ENCODE data around the gene CRB1.

Gene CRB1

DNA sequence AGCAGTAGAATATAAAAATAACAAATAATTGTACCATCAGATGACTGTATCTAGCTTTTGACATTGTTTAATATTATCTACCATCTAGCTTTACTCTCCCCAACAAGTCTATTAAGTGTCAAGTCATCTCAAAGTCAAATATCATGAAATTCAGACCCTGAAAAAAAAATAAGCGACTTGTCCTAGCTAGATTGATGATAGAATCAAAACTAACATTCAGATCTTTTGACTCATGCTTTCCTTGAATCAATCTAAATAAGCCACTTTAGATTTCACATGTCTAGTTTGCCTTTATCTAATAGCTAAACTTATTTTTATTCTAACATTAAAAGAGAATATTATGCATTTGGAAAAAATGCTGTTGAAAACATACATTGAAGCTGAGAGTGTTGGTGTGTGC lies 35.4 kb downstream of the CRB1 start:
- no peak for DNase-seq (ENCODE audit: low read depth in 1 of 2, low spot score in 1 of 2)

DNA sequence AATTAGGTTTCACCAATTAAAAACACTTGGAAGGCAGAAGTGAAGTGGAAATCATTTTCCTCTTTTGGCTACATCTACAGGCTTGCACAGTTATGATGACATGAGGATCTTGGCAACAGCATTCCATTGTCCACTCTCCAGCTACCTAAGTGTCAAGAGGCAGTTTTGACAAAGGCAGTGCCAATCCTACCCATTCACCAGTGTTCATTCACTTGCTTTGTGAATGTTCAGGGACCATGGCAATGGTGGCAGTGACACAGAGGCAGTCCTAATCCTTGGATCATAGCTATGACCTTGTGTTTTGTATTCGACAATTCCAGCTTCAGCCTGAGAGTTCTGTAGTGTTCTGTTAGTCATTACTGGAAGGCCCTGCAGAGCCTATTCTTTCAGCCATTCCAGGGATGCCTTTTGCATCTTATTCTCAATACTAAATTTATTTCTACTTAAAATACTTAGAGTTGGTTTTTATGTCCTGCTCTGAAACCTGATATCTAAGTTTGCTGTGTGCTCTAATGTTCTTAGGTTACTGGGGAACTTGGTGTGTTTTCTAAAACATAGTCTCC lies 36.7 kb downstream of the CRB1 start:
- no peak for DNase-seq (ENCODE audit: low read depth in 1 of 2, low spot score in 1 of 2)

DNA sequence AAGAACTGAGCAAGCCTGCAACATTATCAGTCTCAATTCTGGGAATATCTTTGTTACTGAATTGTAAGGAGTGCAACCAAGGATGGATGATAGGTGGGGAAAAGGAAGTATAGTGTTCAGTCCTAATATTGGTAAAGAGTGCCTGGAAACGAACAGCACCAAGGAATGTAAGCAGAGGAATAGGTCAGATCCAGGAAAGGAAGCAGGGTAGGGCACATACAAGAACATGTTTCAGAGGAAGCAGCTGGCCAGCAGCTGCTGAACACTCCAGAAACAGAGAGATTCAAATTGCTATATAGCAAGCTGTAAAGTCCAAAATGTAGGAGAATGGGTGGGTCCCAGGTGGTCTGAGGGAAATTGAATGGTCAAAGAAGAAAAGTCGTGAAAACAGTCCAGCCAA lies 37.9 kb downstream of the CRB1 start:
- no peak for DNase-seq (ENCODE audit: low read depth in 1 of 2, low spot score in 1 of 2)

DNA sequence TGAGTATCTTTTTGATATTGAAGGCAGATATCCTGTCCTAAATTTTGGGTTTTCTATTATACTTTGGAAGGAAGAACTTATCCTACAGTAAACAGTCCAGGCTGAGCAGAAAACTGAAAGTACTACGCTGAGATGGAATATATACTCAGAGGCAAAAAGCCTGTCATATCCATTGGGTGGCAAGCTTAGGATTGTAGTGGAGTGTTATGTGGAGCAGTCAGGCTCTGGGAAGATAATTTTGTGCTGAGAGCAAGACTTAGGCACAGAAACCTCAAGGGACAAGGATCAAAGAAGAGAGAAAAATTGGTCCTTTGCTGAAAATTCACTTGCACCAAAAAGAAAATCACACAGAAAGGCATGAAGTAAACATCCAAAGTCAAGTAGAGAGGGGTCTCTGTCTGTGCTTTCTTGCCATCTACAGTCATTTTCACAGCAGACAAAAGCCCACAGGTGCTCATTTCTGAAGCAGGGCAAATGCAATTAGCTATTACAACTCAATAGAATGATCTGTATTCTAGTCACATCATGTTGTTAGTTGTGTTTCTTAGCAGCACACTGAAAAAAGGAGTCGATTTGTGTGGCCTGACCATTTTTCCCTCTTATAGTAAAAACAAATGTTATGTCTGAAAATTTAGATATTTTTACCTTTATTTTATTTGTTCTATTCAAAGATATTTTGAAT lies 38.5 kb downstream of the CRB1 start:
- no peak for DNase-seq (ENCODE audit: low read depth in 1 of 2, low spot score in 1 of 2)

DNA sequence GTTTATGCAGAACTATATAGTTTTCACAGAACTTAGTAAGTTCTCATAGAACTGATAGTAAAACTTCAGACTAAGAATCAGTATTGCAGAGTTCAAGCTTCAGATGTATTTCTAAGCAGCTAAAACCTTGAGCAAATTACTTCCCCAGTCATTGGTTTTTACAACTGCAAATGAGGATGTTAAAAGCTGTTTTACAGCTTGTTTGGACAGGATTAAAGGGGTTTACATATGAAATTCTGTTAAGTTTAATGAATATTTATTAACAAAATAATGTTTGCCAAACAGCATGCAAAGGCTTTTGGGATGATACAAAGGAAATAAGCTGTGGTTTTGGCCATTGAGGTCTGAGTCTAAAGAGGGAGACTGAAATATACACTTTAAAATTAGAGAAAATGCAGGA lies 39.1 kb downstream of the CRB1 start:
- no peak for DNase-seq (ENCODE audit: low read depth in 1 of 2, low spot score in 1 of 2)

DNA sequence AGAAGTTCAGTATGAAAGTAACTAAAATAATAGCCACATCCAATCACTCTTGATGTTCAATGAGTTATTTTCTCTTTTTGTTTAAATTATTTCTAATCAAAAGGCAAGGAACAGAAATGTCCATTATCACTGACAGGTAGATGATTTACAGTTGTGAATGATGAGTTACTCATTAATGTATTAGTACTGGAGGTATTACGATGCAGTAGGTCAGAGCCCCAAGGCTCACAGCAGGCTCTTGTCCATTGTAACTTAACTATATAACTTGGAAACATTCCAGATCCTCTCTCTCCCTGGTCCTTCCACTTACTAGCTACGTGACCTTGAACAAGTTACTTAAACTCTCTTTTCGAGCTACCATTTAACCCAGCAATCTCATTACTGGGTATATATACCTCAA lies 39.5 kb downstream of the CRB1 start:
- no peak for DNase-seq (ENCODE audit: low read depth in 1 of 2, low spot score in 1 of 2)

DNA sequence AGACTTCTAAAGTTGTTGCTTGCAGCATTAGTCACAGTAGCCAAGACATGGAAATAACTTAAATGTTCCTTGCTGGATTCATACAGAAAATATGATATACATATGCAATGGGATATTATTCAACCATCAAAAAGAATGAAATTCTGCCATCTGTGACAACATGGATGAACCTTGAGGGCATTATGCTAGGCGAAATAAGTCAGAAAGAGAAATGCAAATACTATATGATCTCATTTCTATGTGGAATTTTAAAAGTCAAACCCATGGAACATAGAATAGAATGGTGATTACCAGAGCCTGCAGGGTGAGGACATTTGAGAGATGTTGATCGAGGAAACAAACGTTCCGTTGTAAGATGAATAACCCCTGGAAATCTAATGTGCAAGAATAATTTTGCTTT lies 43.0 kb downstream of the CRB1 start:
- DNase-seq (ENCODE audit: low read depth in 1 of 2, low spot score in 1 of 2) = no peak

DNA sequence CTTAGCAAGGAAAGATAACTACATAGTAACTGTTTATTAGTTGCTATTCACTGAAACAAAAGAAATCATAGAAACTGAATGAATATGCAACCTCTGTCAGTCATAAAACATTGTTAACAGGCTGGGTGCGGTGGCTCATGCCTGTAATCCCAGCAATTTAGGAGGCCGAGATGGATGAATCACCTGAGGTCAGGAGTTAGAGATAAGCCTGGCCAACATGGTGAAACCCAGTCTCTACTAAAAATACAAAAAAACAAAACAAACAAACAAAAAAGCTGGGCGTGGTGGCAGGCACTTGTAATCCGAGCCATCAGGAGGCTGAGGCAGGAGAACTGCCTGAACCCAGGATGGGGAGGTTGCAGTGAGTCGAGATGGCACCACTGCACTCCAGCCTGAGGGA lies 44.1 kb downstream of the CRB1 start:
- DNase-seq (ENCODE audit: low read depth in 1 of 2, low spot score in 1 of 2) = no peak

DNA sequence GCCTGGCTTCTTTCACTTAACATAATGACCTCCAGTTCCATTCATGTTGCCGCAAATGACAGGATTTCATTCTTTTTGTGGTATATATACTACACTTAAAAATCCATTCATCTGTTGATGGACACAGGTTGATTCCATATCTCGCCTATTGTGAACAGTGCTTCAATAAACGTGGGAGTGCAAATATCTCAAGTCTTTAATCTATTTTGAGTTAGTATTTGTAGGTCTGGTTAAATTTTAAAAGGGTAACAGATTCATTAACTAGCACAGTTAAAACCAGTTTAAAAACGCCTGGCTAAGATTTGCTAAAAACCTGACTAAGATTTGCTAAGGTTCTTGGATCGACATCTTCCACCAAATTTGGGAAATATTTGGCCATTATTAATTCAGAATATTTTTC lies 45.7 kb downstream of the CRB1 start:
- no peak for DNase-seq (ENCODE audit: low read depth in 1 of 2, low spot score in 1 of 2)

DNA sequence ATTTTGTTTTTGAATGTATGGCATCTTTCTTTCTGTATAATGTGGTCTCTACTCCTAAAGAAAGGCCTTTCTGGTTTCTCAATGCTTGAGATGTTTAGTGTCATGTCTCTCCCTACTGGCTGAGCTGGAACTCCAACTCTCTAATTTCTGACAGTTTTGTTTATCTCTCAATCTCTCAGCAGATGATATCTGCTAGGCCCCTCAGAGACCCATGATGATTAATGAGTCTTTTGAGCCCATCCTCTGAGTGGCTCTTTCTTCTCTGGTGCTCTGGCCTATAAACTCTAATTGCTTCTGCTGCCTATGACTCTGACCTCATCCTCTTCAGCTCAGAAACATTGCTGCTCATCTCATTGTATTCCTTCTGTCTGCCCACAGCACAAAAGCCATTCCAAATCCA lies 46.6 kb downstream of the CRB1 start:
- DNase-seq (ENCODE audit: low read depth in 1 of 2, low spot score in 1 of 2) = no peak

DNA sequence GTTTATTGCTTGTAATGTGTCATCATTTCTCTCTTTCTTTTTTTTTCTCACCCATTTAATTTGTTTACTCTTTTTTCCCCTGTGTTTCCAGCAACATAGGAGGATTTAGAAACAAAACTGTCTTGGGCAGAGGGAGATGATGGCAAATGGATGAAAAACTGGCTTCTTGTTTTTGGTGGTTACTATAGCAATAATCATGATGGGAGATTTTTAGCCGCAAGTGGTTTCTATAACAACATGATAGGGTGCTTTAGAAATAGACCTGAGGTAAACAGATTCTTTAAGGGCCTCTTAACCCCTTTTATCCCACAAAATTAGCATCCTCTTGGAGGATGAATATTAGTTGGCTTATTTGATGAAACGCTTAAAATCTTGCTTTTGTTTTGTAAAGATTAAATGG lies 51.6 kb downstream of the CRB1 start:
- no peak for DNase-seq (ENCODE audit: low read depth in 1 of 2, low spot score in 1 of 2)

DNA sequence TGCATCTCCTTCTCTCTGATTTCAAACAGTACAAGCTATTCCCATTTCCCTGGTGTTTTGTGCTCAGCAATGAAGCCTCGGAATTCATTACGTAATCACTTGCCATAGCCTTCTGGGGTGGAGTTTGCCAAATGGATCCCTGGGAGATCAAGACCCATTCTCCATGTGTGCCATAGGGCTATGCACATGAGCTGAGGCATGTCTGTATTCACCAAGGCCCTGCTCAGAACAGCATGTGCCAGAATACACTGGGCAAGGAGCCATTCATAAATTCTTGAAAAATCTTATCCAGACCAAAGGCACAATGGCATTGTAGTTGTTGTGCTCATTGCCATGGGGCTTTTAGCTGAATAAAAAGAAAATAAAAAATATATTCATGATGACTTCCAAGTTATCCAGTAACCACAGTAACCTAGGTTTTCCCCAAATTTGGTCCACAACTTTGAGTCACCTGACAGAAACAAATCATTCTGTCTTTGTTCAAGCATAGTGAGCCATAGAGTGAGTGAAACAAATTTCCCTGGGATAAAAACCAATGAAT lies 53.0 kb downstream of the CRB1 start:
- DNase-seq (ENCODE audit: low read depth in 1 of 2, low spot score in 1 of 2) = no peak

DNA sequence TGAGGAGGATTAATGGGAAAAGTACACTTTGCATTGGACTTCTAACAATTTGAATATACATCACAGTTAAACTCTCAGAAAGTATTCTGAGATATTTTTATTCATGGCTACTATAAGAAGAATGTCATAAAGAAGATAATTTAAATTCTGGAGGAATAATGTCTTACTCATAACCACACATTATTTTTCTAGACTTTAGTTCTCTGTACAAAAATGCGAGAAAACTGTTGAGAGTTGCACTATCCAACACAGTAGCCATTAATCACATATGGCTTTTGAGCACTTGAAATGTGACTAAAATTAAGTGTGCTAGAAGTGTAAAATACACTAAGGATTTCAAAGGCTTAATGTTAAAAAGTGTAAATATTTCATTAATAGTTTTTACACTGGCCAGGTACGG lies 53.8 kb downstream of the CRB1 start:
- DNase-seq (ENCODE audit: low read depth in 1 of 2, low spot score in 1 of 2) = no peak

DNA sequence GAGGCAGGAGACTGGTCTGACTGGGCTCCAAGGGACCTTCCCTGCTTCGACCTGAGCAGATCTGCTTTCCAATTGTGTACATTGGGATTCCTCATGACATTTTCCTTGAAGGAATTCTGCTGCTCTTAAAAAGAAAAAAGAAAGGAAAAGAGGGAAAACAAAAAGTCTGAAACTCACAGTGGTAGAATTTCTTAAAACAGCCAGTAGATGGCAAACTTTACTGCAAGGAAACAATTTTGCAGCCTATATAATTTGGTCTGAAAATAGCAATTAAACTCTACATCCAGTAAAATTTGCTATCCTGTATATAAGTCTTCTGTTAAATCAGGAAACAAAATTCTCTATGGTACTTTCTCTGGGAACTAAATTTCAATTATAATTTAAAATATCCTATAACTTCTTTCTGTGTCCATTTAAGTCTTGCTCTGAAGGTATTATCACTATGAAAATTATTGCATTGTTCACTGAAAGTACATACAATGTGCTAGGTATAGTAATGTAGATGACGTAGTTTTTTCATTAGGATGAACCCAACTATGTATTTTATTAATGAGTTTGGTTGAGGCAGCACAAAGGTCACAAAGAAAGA lies 59.8 kb downstream of the CRB1 start:
- DNase-seq (ENCODE audit: low read depth in 1 of 2, low spot score in 1 of 2) = no peak

DNA sequence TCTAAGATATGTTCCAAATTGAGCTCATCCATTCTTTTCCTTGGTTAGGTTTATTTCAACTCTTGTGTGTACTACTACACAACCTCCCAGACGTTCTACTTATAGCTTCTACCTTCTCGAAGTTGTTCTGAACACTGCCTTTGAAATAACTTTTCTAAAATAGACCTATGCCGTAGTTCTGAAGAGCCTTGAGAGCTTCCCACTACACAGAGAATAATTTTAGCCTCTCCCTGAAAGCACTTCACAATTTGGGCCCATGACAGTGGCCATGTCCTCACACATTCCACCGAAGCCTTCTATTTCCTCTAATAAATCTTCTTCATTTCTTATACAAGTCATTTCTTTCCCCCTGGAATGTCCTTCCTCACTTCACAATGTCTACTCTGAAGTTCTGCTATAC lies 62.2 kb downstream of the CRB1 start:
- no peak for DNase-seq (ENCODE audit: low read depth in 1 of 2, low spot score in 1 of 2)

DNA sequence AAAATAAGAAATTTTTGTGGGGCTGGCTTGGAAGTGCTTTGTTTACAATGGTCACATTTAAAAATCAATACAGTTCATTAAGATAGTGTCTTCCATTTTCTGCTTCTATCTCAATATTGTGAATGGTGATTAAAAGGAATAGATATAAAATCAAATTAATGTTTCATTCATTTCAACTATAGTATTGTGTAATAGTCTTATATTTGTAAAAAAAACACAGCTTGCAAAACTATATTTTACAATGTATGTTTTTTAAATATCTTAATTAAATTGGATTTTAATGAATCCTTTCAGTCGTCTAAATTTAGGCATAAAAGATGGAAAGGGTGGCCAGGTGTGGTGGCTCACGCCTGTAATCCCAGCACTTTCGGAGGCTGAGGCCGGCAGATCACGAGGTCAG lies 63.5 kb downstream of the CRB1 start:
- no peak for DNase-seq (ENCODE audit: low read depth in 1 of 2, low spot score in 1 of 2)

DNA sequence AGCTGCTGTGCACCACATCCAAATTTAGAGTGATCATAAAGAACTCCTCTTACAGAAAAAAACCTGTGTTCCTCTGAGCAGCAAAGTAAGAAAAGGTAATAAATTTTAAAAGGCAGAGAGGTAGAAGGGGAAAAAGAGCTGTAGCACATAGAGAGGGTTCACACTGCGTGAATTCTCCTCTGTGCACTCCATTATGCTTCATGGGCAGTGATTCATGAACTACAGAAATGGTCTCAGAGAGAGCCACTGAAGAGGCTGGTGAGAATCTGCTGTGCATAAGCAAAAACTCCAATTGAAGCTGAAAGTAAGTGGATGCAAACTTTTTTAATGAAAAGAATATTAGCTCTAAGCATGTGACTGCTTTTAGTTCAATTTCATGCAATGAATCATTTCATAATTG lies 65.0 kb downstream of the CRB1 start:
- DNase-seq (ENCODE audit: low read depth in 1 of 2, low spot score in 1 of 2) = no peak

DNA sequence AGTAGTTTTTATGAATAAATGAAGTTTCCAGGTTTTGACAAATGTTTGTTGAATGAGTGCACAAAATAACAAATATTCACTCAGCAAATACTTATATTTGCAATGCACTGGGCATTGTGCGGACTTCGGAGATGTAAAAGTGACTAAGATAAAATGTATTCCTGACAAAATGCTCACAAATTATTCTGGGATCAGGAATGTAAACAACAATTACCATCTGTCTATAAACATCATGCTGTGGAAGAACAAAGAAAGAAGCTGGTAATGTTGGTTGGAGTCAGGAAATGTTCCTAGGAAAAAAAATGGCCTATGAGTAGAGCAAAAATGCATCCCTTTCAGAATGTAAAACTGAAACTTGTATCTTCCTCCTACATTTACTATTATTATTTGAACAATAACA lies 68.5 kb downstream of the CRB1 start:
- DNase-seq (ENCODE audit: low read depth in 1 of 2, low spot score in 1 of 2) = no peak

DNA sequence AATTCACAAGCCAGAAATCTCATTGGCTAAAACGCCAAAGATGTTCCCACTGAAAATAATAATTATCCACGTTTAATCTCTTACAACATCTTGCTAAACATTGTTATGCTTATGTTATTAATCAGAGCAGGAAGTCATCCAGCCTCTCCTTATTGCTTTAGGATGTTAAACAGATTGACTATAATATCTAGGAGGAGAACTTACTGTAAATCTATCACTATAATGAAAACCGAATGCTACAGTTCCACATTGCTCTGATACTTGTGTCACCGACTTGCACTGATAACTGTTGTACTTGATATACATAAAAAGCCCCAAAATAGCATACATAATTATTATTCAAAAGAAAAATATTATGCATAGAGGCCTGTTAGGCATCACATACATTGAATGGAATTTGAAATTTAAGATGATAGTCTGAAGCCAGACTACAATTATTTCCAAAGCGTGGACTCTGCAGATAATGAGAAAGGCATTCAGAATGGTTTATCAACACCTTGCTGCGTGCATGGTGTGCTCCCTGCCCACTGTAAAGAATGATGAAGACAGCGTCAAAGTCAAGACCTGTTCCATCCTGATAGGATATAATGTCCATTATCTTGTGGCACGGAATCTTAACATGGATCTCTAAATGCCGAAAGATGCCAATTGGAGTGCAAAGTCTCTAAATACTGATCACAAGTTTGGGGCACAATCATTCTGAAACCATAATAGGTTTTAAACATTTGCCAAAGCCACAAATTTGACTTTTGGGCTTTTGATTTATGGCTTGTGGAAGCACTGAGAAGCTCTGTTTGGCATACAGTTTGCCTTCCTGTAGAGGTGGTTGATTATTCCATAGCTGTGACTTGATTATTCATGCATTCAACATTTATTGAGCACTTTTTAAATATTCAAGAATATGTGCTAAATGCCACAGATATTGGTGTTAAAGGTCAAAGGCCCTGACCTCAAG lies 71.3 kb downstream of the CRB1 start:
- DNase-seq (ENCODE audit: low read depth in 1 of 2, low spot score in 1 of 2) = no peak

DNA sequence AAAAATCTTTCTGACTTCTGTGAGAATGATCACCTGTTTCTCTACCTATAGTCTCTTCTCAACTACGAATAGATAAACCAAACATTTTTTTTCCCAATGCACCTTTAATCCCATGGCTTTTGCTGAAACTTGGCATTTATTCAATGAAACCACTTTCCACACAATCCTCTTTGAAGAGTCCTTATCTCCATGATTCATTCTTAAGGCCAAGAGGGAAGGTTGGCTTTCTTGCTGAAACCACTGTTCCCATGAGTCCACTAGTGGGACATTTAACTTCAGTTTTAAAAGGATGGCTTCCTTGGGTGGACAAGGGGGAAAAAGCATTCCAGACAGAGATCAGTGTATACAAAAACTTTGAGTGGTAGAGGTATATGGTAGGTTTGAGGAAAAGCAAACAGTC lies 73.6 kb downstream of the CRB1 start:
- no peak for DNase-seq (ENCODE audit: low read depth in 1 of 2, low spot score in 1 of 2)

DNA sequence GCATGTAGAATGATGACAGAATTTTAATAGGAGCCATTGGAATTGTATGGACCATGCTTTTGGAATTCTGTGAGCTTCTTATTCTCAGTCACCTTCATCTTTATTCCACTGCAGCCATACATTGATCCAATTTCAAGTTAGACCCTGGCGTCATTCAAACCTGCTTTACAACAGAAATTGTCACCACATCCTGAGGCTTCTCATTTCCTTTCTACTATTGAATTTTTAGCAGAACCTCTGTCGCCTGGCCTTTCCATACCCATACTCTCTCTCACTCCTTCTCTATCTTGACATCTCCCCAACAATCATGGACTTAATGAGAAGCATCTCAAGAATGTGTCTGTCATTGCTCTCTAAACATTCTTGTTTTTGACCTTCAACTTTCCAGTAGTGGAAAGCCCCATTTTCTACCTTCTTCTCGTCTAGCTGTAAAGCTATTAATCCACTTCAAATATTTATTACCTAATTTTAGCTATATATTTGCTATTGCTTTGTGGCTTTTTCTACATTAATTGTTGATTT lies 74.1 kb downstream of the CRB1 start:
- no peak for DNase-seq (ENCODE audit: low read depth in 1 of 2, low spot score in 1 of 2)
